CD14-positive monocyte (primary cell): ENCODE measurements around the gene MRGPRE. TPM values are rescaled to one million over a fixed set of nuclear protein-coding genes. Genes with fewer than 3 reads are reported as not detected.

Source experiments
- DNase-seq, 3 donors: peaks; one replicate each; pipeline ENCODE4 v3.0.0-alpha.2; 2011 to 2022
- H2AFZ ChIP-seq: 2 replicates; pipeline ENCODE4 v1.6.0; 2012; ENCODE audit warnings: mild to moderate bottlenecking, low read depth, low read length, inconsistent platforms; ENCODE audit not compliant: insufficient read depth, poor library complexity, severe bottlenecking
- H3K27ac ChIP-seq, 2 donors: 1 replicate in 1 of 2; 2 replicates in 1 of 2; pipeline ENCODE4 v1.5.1; 2012 to 2013; ENCODE audit warnings: low read length in 2 of 2, control low read depth in 1 of 2, inconsistent platforms in 1 of 2, low read depth in 1 of 2, mild to moderate bottlenecking in 1 of 2
- H3K27me3 ChIP-seq, 2 donors: one replicate each; pipeline versions ENCODE4 v1.6.0 to v1.6.1; 2011 to 2013; ENCODE audit warnings: low read length in 2 of 2; ENCODE audit not compliant: control insufficient read depth in 2 of 2, insufficient read depth in 2 of 2
- H3K36me3 ChIP-seq, 2 donors: replicated peaks in 1 of 2; 1 replicate in 1 of 2; 2 replicates in 1 of 2; pipeline versions ENCODE4 v1.5.1 to v1.6.1; 2012 to 2013; ENCODE audit warnings: low read length in 2 of 2, control low read depth in 1 of 2, inconsistent platforms in 1 of 2, mild to moderate bottlenecking in 1 of 2; ENCODE audit not compliant: insufficient read depth in 2 of 2, control insufficient read depth in 1 of 2
- H3K4me1 ChIP-seq, 2 donors: 1 replicate in 1 of 2; 2 replicates in 1 of 2; pipeline versions ENCODE4 v1.5.1 to v1.6.1; 2012 to 2013; ENCODE audit warnings: low read length in 2 of 2, control low read depth in 1 of 2, inconsistent platforms in 1 of 2, mild to moderate bottlenecking in 1 of 2, moderate library complexity in 1 of 2; ENCODE audit not compliant: insufficient read depth in 2 of 2, control insufficient read depth in 1 of 2
- H3K4me2 ChIP-seq: replicated peaks from 2 replicates; pipeline ENCODE3; 2012; ENCODE audit warnings: low read length, moderate library complexity, mild to moderate bottlenecking; ENCODE audit not compliant: poor library complexity, severe bottlenecking; ENCODE audit errors: extremely low read depth
- H3K4me3 ChIP-seq, 3 experiments: fragments of 200-600 bp in 1 of 3; sonication (generic) in 1 of 3; replicated peaks in 1 of 3; 1 replicate in 2 of 3; 2 replicates in 1 of 3; pipeline ENCODE4 v1.5.1; 2011 to 2013; ENCODE audit warnings: low read length in 3 of 3, mild to moderate bottlenecking in 3 of 3, control low read depth in 2 of 3, low read depth in 2 of 3, inconsistent platforms in 1 of 3, moderate library complexity in 1 of 3
- H3K79me2 ChIP-seq: 2 replicates; pipeline ENCODE4 v1.6.0; 2012; ENCODE audit warnings: mild to moderate bottlenecking, control low read depth, inconsistent platforms, low read length, moderate library complexity; ENCODE audit not compliant: insufficient read depth
- H3K9ac ChIP-seq: 2 replicates; pipeline ENCODE4 v1.6.0; 2017; ENCODE audit warnings: low read length, mild to moderate bottlenecking; ENCODE audit not compliant: insufficient read depth, poor library complexity, severe bottlenecking
- H3K9me3 ChIP-seq, 2 donors: replicated peaks in 1 of 2; 1 replicate in 1 of 2; 2 replicates in 1 of 2; pipeline versions ENCODE4 v1.5.1 to v1.6.1; 2012 to 2013; ENCODE audit warnings: low read length in 2 of 2, control low read depth in 1 of 2; ENCODE audit not compliant: control insufficient read depth in 1 of 2, insufficient read depth in 1 of 2
- H4K20me1 ChIP-seq: 2 replicates; pipeline ENCODE4 v1.6.0; 2012; ENCODE audit warnings: mild to moderate bottlenecking, low read length, control low read depth, moderate library complexity; ENCODE audit not compliant: insufficient read depth
- H3K27ac Mint-ChIP-seq, 7 donors: one replicate each; pipeline ENCODE4 v1.8.0; 2020; ENCODE audit warnings: mild to moderate bottlenecking in 7 of 7, mixed read lengths in 7 of 7, moderate library complexity in 6 of 7, inconsistent platforms in 2 of 7
- H3K27me3 Mint-ChIP-seq, 3 donors: one replicate each; pipeline ENCODE4 v1.8.0; 2021 to 2022; ENCODE audit warnings: low read depth in 3 of 3, mild to moderate bottlenecking in 3 of 3, mixed read lengths in 3 of 3, moderate library complexity in 3 of 3, inconsistent platforms in 1 of 3
- H3K36me3 Mint-ChIP-seq, 2 donors: one replicate each; pipeline ENCODE4 v1.8.0; 2020; ENCODE audit warnings: mixed read lengths in 2 of 2, inconsistent platforms in 1 of 2, mild to moderate bottlenecking in 1 of 2
- H3K4me1 Mint-ChIP-seq: one replicate; pipeline ENCODE4 v1.8.0; 2020; ENCODE audit warnings: mild to moderate bottlenecking, mixed read lengths
- H3K4me3 Mint-ChIP-seq, 2 donors: one replicate each; pipeline ENCODE4 v1.8.0; 2020; ENCODE audit warnings: mild to moderate bottlenecking in 2 of 2, mixed read lengths in 2 of 2, moderate library complexity in 1 of 2
- H3K9me3 Mint-ChIP-seq, 7 donors: one replicate each; pipeline ENCODE4 v1.8.0; 2020 to 2022; ENCODE audit warnings: mixed read lengths in 7 of 7, mild to moderate bottlenecking in 6 of 7, moderate library complexity in 6 of 7, inconsistent platforms in 2 of 7
- CTCF ChIP-seq: fragments of 200-600 bp; IDR thresholded peaks from one replicate; pipeline ENCODE4 v1.8.0; 2022; ENCODE audit warnings: antibody characterized with exemption, mild to moderate bottlenecking
- WGBS: methylation state at CpG from one replicate; pipeline ENCODE4 v1.1.5; 2013; ENCODE audit warnings: missing lambda C conversion rate; ENCODE audit not compliant: insufficient coverage; 5-methylcytosine and 5-hydroxymethylcytosine counted together
- intact Hi-C, 2 donors: fragments of 100-400 bp; cut with micrococcal nuclease; formaldehyde crosslinking; loops; one replicate each; pipeline versions ENCODE4 v1.15.0 to v1.15.1; 2023
- polyA plus RNA-seq, 3 donors: library from polyadenylated mRNA; depleted of rRNA in 1 of 3; unstranded in 2 of 3; stranded (reverse) in 1 of 3; fragments of 300-500 nt in 2 of 3; fragments of >200 nt in 1 of 3; fragmentation: Illumina TruSeq in 2 of 3; gene quantifications; 1 replicate in 2 of 3; 2 replicates in 1 of 3; pipeline ENCODE4 v1.2.3, GENCODE V29; 2012 to 2021

MRGPRE gene
- polyA plus RNA-seq, 3 donors = not detected

GRCh38 chr11:3222941-3223915 is 9.0 kb downstream of the MRGPRE start:
- Histone ChIP-seq H3K9ac (no peak overlapping the region), H3K4me1 (peaks cover 24 to 25% of the 10 kb centered on the region in 2 donors), H4K20me1 (no peaks in the 10 kb centered on the region), H3K4me3 (no peak overlapping the region), H3K79me2 (no peaks in the 10 kb centered on the region), H3K27ac (no peak overlapping the region), H3K9me3 (no peaks in the 10 kb centered on the region), H2AFZ (no peak overlapping the region), H3K36me3 (no peaks in the 10 kb centered on the region), H3K27me3 (peaks cover 0 to 3% of the 10 kb centered on the region in 2 donors), H3K4me2 (no peak overlapping the region)
- no peak for DNase-seq
- Mint-ChIP-seq H3K9me3 (no peaks in the 10 kb centered on the region), H3K4me3 (peak overlapping the region in 1 of 2 donors; percentile 26), H3K4me1 (peaks cover 17% of the 10 kb centered on the region), H3K27me3 (peaks cover 22 to 36% (median 25%) of the 10 kb centered on the region in 3 donors), H3K27ac (no peak overlapping the region), H3K36me3 (no peaks in the 10 kb centered on the region)
- no peak for TF ChIP-seq CTCF
- WGBS = 54% methylated on average over 28 of the region's 36 CpGs
- intact Hi-C loops = no loop called here

- no peaks in the 10 kb centered on the region for H3K36me3 ChIP-seq
- H3K4me1 ChIP-seq = peaks cover 16% of the 10 kb centered on the region in 2 donors
- Mint-ChIP-seq H3K27ac (no peak overlapping the region), H3K4me3 (no peak overlapping the region), H3K4me1 (peaks cover 16% of the 10 kb centered on the region), H3K36me3 (no peaks in the 10 kb centered on the region), H3K9me3 (no peaks in the 10 kb centered on the region), H3K27me3 (peaks cover 24 to 40% (median 25%) of the 10 kb centered on the region in 3 donors)
- H3K27me3 ChIP-seq = peaks cover 0 to 3% of the 10 kb centered on the region in 2 donors
- no peaks in the 10 kb centered on the region for H3K79me2 ChIP-seq
- WGBS = 92% methylated on average over 33 of the region's 37 CpGs
- no peaks in the 10 kb centered on the region for H3K9me3 ChIP-seq
- no peak overlapping the region for H2AFZ ChIP-seq
- intact Hi-C loops = no loop called here
- H3K27ac ChIP-seq = no peak overlapping the region
- no peak overlapping the region for H3K9ac ChIP-seq
- no peak overlapping the region for H3K4me3 ChIP-seq
- H3K4me2 ChIP-seq = no peak overlapping the region
- H4K20me1 ChIP-seq = no peaks in the 10 kb centered on the region
- TF ChIP-seq CTCF = no peak
- no peak for DNase-seq
These were observed 10.0 kb downstream of the MRGPRE start for GRCh38 chr11:3222003-3222855.
